ENCODE measurements around the gene SUCLG2.

The SUCLG2 gene

DNA sequence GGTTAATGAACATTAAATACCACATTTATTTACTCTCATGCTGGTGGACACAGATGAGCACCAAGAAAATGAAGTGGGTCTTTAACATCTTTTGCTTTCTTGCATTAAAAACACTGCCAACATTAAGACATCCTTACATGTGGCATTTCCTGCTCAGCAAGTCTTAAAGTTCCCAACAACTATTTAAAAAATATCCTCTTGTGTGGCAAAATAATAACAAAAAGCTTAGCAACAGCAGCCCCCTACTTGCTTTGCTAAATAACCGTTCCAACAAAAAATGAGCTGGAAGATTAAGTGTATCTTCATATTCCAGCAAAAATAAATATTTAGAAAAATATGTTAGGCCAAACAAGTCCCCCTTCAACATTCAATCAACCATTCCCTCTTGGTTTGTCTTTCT is 93.1 kb downstream of the SUCLG2 start (continued):
- TF ChIP-seq REPIN1 (tag by site-specific recombination; IDR thresholded peaks at IDR 0.05; ENCODE audit: low read depth) = no peak
- TF ChIP-seq, protein P1, sequence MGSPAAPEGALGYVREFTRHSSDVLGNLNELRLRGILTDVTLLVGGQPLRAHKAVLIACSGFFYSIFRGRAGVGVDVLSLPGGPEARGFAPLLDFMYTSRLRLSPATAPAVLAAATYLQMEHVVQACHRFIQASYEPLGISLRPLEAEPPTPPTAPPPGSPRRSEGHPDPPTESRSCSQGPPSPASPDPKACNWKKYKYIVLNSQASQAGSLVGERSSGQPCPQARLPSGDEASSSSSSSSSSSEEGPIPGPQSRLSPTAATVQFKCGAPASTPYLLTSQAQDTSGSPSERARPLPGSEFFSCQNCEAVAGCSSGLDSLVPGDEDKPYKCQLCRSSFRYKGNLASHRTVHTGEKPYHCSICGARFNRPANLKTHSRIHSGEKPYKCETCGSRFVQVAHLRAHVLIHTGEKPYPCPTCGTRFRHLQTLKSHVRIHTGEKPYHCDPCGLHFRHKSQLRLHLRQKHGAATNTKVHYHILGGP (tag by site-specific recombination; IDR thresholded peaks at IDR 0.05) = no peak
- TF ChIP-seq ZNF785 (tag by site-specific recombination; IDR thresholded peaks at IDR 0.05) = no peak

DNA sequence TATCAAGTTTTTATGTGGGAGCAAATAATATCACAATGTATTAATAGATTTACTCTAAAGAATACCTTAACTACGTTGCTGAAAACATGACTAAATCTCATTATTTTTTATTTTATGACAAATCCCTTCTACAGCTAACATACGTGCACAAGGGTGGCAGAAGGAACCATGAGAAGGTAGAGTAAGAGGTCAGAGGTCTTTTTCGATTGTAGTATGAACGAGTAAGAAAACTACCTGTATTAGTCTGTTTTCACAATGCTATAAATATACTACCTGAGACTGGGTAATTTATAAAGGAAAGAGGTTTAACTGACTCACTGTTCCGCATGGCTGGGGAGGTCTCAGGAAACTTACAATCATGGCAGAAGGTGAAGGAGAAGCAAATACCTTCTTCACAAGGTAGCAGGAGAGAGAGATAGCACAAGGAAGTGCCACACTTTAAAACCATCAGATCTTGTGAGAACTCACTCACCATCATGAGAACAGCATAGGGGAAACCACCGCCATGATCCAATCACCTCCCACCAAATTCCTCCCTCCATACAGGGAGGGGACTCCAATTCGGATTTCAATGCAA is 95.3 kb downstream of the SUCLG2 start:
- TF ChIP-seq ZNF677 (tag by site-specific recombination; IDR thresholded peaks at IDR 0.05) = no peak
- TF ChIP-seq, protein P2, sequence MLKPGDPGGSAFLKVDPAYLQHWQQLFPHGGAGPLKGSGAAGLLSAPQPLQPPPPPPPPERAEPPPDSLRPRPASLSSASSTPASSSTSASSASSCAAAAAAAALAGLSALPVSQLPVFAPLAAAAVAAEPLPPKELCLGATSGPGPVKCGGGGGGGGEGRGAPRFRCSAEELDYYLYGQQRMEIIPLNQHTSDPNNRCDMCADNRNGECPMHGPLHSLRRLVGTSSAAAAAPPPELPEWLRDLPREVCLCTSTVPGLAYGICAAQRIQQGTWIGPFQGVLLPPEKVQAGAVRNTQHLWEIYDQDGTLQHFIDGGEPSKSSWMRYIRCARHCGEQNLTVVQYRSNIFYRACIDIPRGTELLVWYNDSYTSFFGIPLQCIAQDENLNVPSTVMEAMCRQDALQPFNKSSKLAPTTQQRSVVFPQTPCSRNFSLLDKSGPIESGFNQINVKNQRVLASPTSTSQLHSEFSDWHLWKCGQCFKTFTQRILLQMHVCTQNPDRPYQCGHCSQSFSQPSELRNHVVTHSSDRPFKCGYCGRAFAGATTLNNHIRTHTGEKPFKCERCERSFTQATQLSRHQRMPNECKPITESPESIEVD (tag by site-specific recombination; IDR thresholded peaks at IDR 0.05) = no peak
- TF ChIP-seq ZIC2 (tag by site-specific recombination; IDR thresholded peaks at IDR 0.05) = no peak
- TF ChIP-seq ZNF223 (tag by site-specific recombination; IDR thresholded peaks at IDR 0.05) = no peak
- TF ChIP-seq ZNF37A (tag by site-specific recombination; IDR thresholded peaks at IDR 0.05) = no peak
- no peak for TF ChIP-seq KLF10 (tag by site-specific recombination; IDR thresholded peaks at IDR 0.05)
- no peak for TF ChIP-seq ZNF10 (tag by site-specific recombination; IDR thresholded peaks at IDR 0.05)
- TF ChIP-seq ZNF660 (tag by site-specific recombination; IDR thresholded peaks at IDR 0.05) = no peak
- no peak for TF ChIP-seq ZNF23 (tag by site-specific recombination; IDR thresholded peaks at IDR 0.05; ENCODE audit: borderline replicate concordance)
- no peak for TF ChIP-seq ZNF157 (tag by site-specific recombination; IDR thresholded peaks at IDR 0.05)
- TF ChIP-seq, protein P3, sequence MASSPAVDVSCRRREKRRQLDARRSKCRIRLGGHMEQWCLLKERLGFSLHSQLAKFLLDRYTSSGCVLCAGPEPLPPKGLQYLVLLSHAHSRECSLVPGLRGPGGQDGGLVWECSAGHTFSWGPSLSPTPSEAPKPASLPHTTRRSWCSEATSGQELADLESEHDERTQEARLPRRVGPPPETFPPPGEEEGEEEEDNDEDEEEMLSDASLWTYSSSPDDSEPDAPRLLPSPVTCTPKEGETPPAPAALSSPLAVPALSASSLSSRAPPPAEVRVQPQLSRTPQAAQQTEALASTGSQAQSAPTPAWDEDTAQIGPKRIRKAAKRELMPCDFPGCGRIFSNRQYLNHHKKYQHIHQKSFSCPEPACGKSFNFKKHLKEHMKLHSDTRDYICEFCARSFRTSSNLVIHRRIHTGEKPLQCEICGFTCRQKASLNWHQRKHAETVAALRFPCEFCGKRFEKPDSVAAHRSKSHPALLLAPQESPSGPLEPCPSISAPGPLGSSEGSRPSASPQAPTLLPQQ (tag by site-specific recombination; IDR thresholded peaks at IDR 0.05) = no peak
- TF ChIP-seq ZSCAN16 (tag by site-specific recombination; IDR thresholded peaks at IDR 0.05) = no peak
- Histone ChIP-seq H3K36me3 (ENCODE audit: control insufficient read depth in 2 of 2, insufficient read depth in 1 of 2, low read length in 2 of 2) (no peaks in the 10 kb centered on the region), H3K4me1 (ENCODE audit: control insufficient read depth, insufficient read depth, low read length) (no peaks in the 10 kb centered on the region), H3K27ac (ENCODE audit: extremely low read depth, low read depth, low read length) (no peak overlapping the region), H3K9me3 (ENCODE audit: control insufficient read depth, insufficient read depth, low read depth, low read length) (no peaks in the 10 kb centered on the region), H3K4me3 (ENCODE audit: low read depth, low read length) (no peak overlapping the region)
- CTCF ChIA-PET = no interaction called here
- POLR2A ChIA-PET = no interaction called here

DNA sequence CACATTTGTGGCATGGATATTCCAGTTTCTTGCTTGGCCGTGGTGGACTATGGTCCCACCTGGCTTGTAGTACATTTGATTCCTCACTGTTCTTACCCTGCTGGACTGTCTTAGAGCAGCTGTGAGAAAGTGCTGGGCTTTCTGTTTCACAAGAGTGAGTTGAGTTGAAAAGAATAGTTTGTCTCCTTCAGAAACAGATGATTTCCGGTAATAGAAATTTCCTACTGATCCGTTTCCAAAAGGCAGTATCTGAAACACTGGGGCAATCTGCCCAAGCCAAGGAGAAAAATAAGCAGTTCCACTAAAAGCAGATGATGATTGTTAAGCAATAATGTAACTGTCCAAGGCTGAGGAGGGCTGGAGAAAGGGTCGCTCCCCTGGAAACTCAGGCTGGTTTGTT is 96.0 kb downstream of the SUCLG2 start:
- Histone ChIP-seq H3K9me3 (ENCODE audit: control insufficient read depth, insufficient read depth, low read depth, low read length) (no peaks in the 10 kb centered on the region), H3K27ac (ENCODE audit: extremely low read depth, low read depth, low read length) (no peak overlapping the region), H3K36me3 (ENCODE audit: control insufficient read depth in 2 of 2, insufficient read depth in 1 of 2, low read length in 2 of 2) (no peaks in the 10 kb centered on the region), H3K4me3 (ENCODE audit: low read depth, low read length) (no peak overlapping the region), H3K4me1 (ENCODE audit: control insufficient read depth, insufficient read depth, low read length) (no peaks in the 10 kb centered on the region)
- TF ChIP-seq HOXC10 (CRISPR knock-in tag; IDR thresholded peaks at IDR 0.05) (no peak), ZNF621 (tag by site-specific recombination; IDR thresholded peaks at IDR 0.05) (no peak), ZNF302 (tag by site-specific recombination; IDR thresholded peaks at IDR 0.05; ENCODE audit: low read depth) (no peak)
- TF ChIP-seq, protein P4, sequence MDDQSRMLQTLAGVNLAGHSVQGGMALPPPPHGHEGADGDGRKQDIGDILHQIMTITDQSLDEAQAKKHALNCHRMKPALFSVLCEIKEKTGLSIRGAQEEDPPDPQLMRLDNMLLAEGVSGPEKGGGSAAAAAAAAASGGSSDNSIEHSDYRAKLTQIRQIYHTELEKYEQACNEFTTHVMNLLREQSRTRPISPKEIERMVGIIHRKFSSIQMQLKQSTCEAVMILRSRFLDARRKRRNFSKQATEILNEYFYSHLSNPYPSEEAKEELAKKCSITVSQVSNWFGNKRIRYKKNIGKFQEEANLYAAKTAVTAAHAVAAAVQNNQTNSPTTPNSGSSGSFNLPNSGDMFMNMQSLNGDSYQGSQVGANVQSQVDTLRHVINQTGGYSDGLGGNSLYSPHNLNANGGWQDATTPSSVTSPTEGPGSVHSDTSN (CRISPR knock-in tag; IDR thresholded peaks at IDR 0.05) = no peak
- TF ChIP-seq, protein P5, sequence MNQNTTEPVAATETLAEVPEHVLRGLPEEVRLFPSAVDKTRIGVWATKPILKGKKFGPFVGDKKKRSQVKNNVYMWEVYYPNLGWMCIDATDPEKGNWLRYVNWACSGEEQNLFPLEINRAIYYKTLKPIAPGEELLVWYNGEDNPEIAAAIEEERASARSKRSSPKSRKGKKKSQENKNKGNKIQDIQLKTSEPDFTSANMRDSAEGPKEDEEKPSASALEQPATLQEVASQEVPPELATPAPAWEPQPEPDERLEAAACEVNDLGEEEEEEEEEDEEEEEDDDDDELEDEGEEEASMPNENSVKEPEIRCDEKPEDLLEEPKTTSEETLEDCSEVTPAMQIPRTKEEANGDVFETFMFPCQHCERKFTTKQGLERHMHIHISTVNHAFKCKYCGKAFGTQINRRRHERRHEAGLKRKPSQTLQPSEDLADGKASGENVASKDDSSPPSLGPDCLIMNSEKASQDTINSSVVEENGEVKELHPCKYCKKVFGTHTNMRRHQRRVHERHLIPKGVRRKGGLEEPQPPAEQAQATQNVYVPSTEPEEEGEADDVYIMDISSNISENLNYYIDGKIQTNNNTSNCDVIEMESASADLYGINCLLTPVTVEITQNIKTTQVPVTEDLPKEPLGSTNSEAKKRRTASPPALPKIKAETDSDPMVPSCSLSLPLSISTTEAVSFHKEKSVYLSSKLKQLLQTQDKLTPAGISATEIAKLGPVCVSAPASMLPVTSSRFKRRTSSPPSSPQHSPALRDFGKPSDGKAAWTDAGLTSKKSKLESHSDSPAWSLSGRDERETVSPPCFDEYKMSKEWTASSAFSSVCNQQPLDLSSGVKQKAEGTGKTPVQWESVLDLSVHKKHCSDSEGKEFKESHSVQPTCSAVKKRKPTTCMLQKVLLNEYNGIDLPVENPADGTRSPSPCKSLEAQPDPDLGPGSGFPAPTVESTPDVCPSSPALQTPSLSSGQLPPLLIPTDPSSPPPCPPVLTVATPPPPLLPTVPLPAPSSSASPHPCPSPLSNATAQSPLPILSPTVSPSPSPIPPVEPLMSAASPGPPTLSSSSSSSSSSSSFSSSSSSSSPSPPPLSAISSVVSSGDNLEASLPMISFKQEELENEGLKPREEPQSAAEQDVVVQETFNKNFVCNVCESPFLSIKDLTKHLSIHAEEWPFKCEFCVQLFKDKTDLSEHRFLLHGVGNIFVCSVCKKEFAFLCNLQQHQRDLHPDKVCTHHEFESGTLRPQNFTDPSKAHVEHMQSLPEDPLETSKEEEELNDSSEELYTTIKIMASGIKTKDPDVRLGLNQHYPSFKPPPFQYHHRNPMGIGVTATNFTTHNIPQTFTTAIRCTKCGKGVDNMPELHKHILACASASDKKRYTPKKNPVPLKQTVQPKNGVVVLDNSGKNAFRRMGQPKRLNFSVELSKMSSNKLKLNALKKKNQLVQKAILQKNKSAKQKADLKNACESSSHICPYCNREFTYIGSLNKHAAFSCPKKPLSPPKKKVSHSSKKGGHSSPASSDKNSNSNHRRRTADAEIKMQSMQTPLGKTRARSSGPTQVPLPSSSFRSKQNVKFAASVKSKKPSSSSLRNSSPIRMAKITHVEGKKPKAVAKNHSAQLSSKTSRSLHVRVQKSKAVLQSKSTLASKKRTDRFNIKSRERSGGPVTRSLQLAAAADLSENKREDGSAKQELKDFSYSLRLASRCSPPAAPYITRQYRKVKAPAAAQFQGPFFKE (tag by site-specific recombination; IDR thresholded peaks at IDR 0.05; ENCODE audit: borderline replicate concordance) = no peak
- CTCF ChIA-PET = no interaction called here
- POLR2A ChIA-PET = no interaction called here
